Caco-2 (cell line): ENCODE data around the gene ADCK2. TPM values are rescaled to one million over a fixed set of nuclear protein-coding genes. Genes with fewer than 3 reads are reported as not detected.

Experiments
- BruUV-seq: library from RNA; stranded (reverse); fragments of 400-500 nt; replicated peaks from 2 replicates; lab custom pipeline; 2021; lab: Mats Ljungman, UMichigan
- CTCF ChIA-PET: fragments of 300-600 bp; sonication (Branson Sonifier 250); formaldehyde crosslinking; loops from one replicate; lab custom pipeline; 2022; ENCODE audit warnings: antibody characterized with exemption; lab: Charles Lee
- POLR2A ChIA-PET: fragments of 300-600 bp; sonication (Branson Sonifier 250); formaldehyde crosslinking; loops from one replicate; lab custom pipeline; 2022; ENCODE audit warnings: antibody characterized with exemption; lab: Charles Lee
- DNase-seq, 2 experiments: peaks; one replicate each; pipeline versions ENCODE4 v3.0.0 to v3.0.0-alpha.2; 2020 to 2022
- H3K27me3 ChIP-seq: replicated peaks from 2 replicates; pipeline ENCODE4 v1.6.0; 2011; ENCODE audit warnings: low read length; ENCODE audit not compliant: control insufficient read depth, insufficient read depth
- H3K36me3 ChIP-seq: 2 replicates; pipeline ENCODE4 v1.5.1; 2011; ENCODE audit warnings: low read length; ENCODE audit not compliant: control insufficient read depth, insufficient read depth
- H3K4me1 ChIP-seq: fragments of 250-450 bp; sonication (Bioruptor Pico); 2 replicates; pipeline ENCODE4 v1.5.1; 2020; ENCODE audit warnings: mild to moderate bottlenecking
- H3K4me3 ChIP-seq: 2 replicates; pipeline ENCODE4 v1.5.1; 2011; ENCODE audit warnings: low read depth, mild to moderate bottlenecking, control low read depth, low read length
- H3K9me3 ChIP-seq: fragments of 250-450 bp; sonication (Bioruptor Pico); 2 replicates; pipeline ENCODE4 v1.5.1; 2020; ENCODE audit warnings: mild to moderate bottlenecking, moderate library complexity
- H3K27ac Mint-ChIP-seq: one replicate; pipeline ENCODE4 v1.8.0; 2022; ENCODE audit warnings: mixed read lengths; ENCODE audit not compliant: unreplicated experiment
- H3K27me3 Mint-ChIP-seq: one replicate; pipeline ENCODE4 v1.8.0; 2022; ENCODE audit warnings: mixed read lengths; ENCODE audit not compliant: insufficient read depth, unreplicated experiment
- H3K36me3 Mint-ChIP-seq: one replicate; pipeline ENCODE4 v1.8.0; 2022; ENCODE audit warnings: mild to moderate bottlenecking, mixed read lengths; ENCODE audit not compliant: insufficient read depth, unreplicated experiment
- H3K4me1 Mint-ChIP-seq: one replicate; pipeline ENCODE4 v1.8.0; 2022; ENCODE audit warnings: low read depth, mixed read lengths; ENCODE audit not compliant: unreplicated experiment
- H3K4me3 Mint-ChIP-seq: one replicate; pipeline ENCODE4 v1.8.0; 2022; ENCODE audit warnings: mild to moderate bottlenecking, moderate library complexity, mixed read lengths; ENCODE audit not compliant: unreplicated experiment
- H3K9me3 Mint-ChIP-seq: one replicate; pipeline ENCODE4 v1.8.0; 2022; ENCODE audit warnings: mixed read lengths; ENCODE audit not compliant: unreplicated experiment
- CTCF ChIP-seq, 2 experiments: fragments of 200-600 bp in 1 of 2; IDR thresholded peaks; 1 replicate in 1 of 2; 2 replicates in 1 of 2; pipeline versions ENCODE4 v1.5.1 to v1.8.0; 2011 to 2022; ENCODE audit warnings: antibody characterized with exemption in 1 of 2, control low read depth in 1 of 2, inconsistent platforms in 1 of 2, low read depth in 1 of 2, low read length in 1 of 2, mild to moderate bottlenecking in 1 of 2, moderate library complexity in 1 of 2; ENCODE audit not compliant: insufficient read depth in 1 of 2, severe bottlenecking in 1 of 2, unreplicated experiment in 1 of 2
- intact Hi-C: fragments of 100-400 bp; cut with micrococcal nuclease; formaldehyde crosslinking; loops from one replicate; pipeline ENCODE4 v1.10.0; 2022; ENCODE audit not compliant: unreplicated experiment
- total RNA-seq: library from RNA; stranded (reverse); gene quantifications from 2 replicates; pipeline ENCODE4 v1.2.3, GENCODE V29; 2022

ADCK2 gene
- total RNA-seq, 1 experiment from 2014 or later: 17.7 TPM

- Mint-ChIP-seq H3K9me3 (no peaks in the 10 kb centered on the region), H3K4me3 (no peak overlapping the region), H3K36me3 (peaks cover 6% of the 10 kb centered on the region), H3K4me1 (peaks cover 9% of the 10 kb centered on the region), H3K27ac (no peak overlapping the region), H3K27me3 (peaks cover 3% of the 10 kb centered on the region)
- intact Hi-C loops: no loop called here
- H3K27me3 ChIP-seq: no peaks in the 10 kb centered on the region
- no peak overlapping the region for H3K4me3 ChIP-seq
- no TSS peak for BruUV-seq
- no peaks in the 10 kb centered on the region for H3K9me3 ChIP-seq
- TF ChIP-seq CTCF (IDR thresholded peaks at IDR 0.05; ENCODE audit: insufficient read depth in 1 of 2, low read depth in 1 of 2, low read length in 1 of 2, severe bottlenecking in 1 of 2, unreplicated experiment in 1 of 2): no peak
- DNase-seq: no peak
- no peaks in the 10 kb centered on the region for H3K36me3 ChIP-seq
- H3K4me1 ChIP-seq: 0 out of 2 replicates have a peak, but pooled peaks cover 6% of the 10 kb centered on the region
- ChIA-PET POLR2A (no interaction called here), CTCF (interaction anchor here (0.5 kb wide), 1 partner anchor 110 kb away, joined by 3 read pairs; no protein-coding TSS in a partner anchor)
Measured at GRCh38 chr7:140645166-140645900, 27.4 kb upstream of the ADCK2 start.

- H3K36me3 Mint-ChIP-seq: peaks cover 6% of the 10 kb centered on the region
- peak; percentile 53 to 86 for TF ChIP-seq CTCF (IDR thresholded peaks at IDR 0.05; ENCODE audit: insufficient read depth in 1 of 2, low read depth in 1 of 2, low read length in 1 of 2, severe bottlenecking in 1 of 2, unreplicated experiment in 1 of 2)
- no peak overlapping the region for H3K4me3 Mint-ChIP-seq
- peaks cover 3% of the 10 kb centered on the region for H3K27me3 Mint-ChIP-seq
- no peaks in the 10 kb centered on the region for H3K9me3 Mint-ChIP-seq
- CTCF ChIA-PET: interaction anchor here (0.7 kb wide), 1 partner anchor 131 kb away, joined by 6 read pairs; no protein-coding TSS in a partner anchor
- BruUV-seq: no TSS peak
- no peak overlapping the region for H3K27ac Mint-ChIP-seq
- no peaks in the 10 kb centered on the region for H3K36me3 ChIP-seq
- H3K4me1 Mint-ChIP-seq: no peaks in the 10 kb centered on the region
- H3K4me3 ChIP-seq: no peak overlapping the region
- peak; percentile 59 to 63 for DNase-seq
- POLR2A ChIA-PET: no interaction called here
- no peaks in the 10 kb centered on the region for H3K4me1 ChIP-seq
- H3K9me3 ChIP-seq: no peaks in the 10 kb centered on the region
- H3K27me3 ChIP-seq: no peaks in the 10 kb centered on the region
- intact Hi-C loops: no loop called here
Measured at GRCh38 chr7:140646931-140647647, 25.7 kb upstream of the ADCK2 start.

- Histone ChIP-seq H3K4me3 (no peak overlapping the region), H3K4me1 (no peaks in the 10 kb centered on the region), H3K27me3 (no peaks in the 10 kb centered on the region), H3K9me3 (no peaks in the 10 kb centered on the region), H3K36me3 (no peaks in the 10 kb centered on the region)
- intact Hi-C loops: loop anchor here (10.0 kb wide), 1 partner anchor 475 kb away; the partner anchor contains the start of gene KDM7A
- no peak for TF ChIP-seq CTCF (IDR thresholded peaks at IDR 0.05; ENCODE audit: insufficient read depth in 1 of 2, low read depth in 1 of 2, low read length in 1 of 2, severe bottlenecking in 1 of 2, unreplicated experiment in 1 of 2)
- H3K9me3 Mint-ChIP-seq: no peaks in the 10 kb centered on the region
- H3K27ac Mint-ChIP-seq: no peak overlapping the region
- no peaks in the 10 kb centered on the region for H3K27me3 Mint-ChIP-seq
- H3K36me3 Mint-ChIP-seq: peaks cover 2% of the 10 kb centered on the region
- no peaks in the 10 kb centered on the region for H3K4me1 Mint-ChIP-seq
- BruUV-seq: no TSS peak
- no peak overlapping the region for H3K4me3 Mint-ChIP-seq
- ChIA-PET POLR2A (no interaction called here), CTCF (no interaction called here)
- no peak for DNase-seq
Measured at GRCh38 chr7:140649556-140650205, 23.1 kb upstream of the ADCK2 start.
